K562 (cell line): ENCODE results near the gene SPATS2L. TPM values are rescaled to one million over a fixed set of nuclear protein-coding genes. Genes with fewer than 3 reads are reported as not detected.

Experiments
- CTCFL ChIP-seq: IDR thresholded peaks from 2 replicates; pipeline ENCODE4 v1.6.1; 2011; ENCODE audit warnings: borderline replicate concordance, low read depth, mild to moderate bottlenecking, moderate library complexity, low read length; ENCODE audit not compliant: insufficient read depth, poor library complexity, severe bottlenecking
- HINFP ChIP-seq: fragments of 450-650 bp; conservative IDR thresholded peaks from 2 replicates; pipeline ENCODE4 v1.6.1; 2016; ENCODE audit warnings: missing genetic modification characterization, low read depth, mild to moderate bottlenecking, control low read depth, missing compliant biosample characterization
- MAFF ChIP-seq: IDR thresholded peaks from 2 replicates; pipeline ENCODE4 v1.6.1; 2012; ENCODE audit warnings: low read length, improper control_type of control experiment
- POLR2AphosphoS2 ChIP-seq: IDR thresholded peaks from 2 replicates; pipeline ENCODE4 v1.6.1; 2012; ENCODE audit warnings: low read length, improper control_type of control experiment
- RAD21 ChIP-seq, 2 experiments: fragments of 250-450 bp in 1 of 2; fragments of 450-650 bp in 1 of 2; sonication (Bioruptor Pico) in 1 of 2; formaldehyde crosslinking in 1 of 2; IDR thresholded peaks in 1 of 2; conservative IDR thresholded peaks in 1 of 2; 2 replicates each; pipeline versions ENCODE4 v1.4.0 to v1.8.0; 2020 to 2022; ENCODE audit warnings: mild to moderate bottlenecking in 2 of 2, moderate library complexity in 1 of 2
- REST ChIP-seq, 2 experiments: fragments of 450-650 bp; formaldehyde crosslinking in 1 of 2; IDR thresholded peaks; 2 replicates each; pipeline versions ENCODE4 v1.4.0 to v1.6.1; 2014 to 2020; ENCODE audit warnings: mild to moderate bottlenecking in 2 of 2, borderline replicate concordance in 1 of 2, low read depth in 1 of 2
- SLC30A9 ChIP-seq: fragments of 250-450 bp; sonication (Bioruptor Pico); IDR thresholded peaks from 2 replicates; pipeline ENCODE4 v1.8.0; 2022; ENCODE audit warnings: mild to moderate bottlenecking, moderate library complexity
- STAG1 ChIP-seq: sonication (generic); formaldehyde crosslinking; IDR thresholded peaks from 2 replicates; pipeline ENCODE4 v1.5.0; 2020; ENCODE audit warnings: missing genetic modification reagents, borderline replicate concordance
- TRIM25 ChIP-seq: fragments of 450-650 bp; IDR thresholded peaks from 2 replicates; pipeline ENCODE4 v1.7.0; 2016; ENCODE audit warnings: borderline replicate concordance
- polyA plus RNA-seq, 8 experiments: library from polyadenylated mRNA; depleted of rRNA in 4 of 8; stranded (reverse) in 5 of 8; unstranded in 3 of 8; fragments of >200 nt; fragmentation: Nextera tagmentation in 2 of 8; fragmentation: Illumina TruSeq in 1 of 8; extraction: Ambion mirVana in 2 of 8; extraction: Trizol in 1 of 8; gene quantifications; 2 replicates each; pipeline versions ENCODE4 v1.2.1 to v1.2.3, GENCODE V29; 2011 to 2014; ENCODE audit warnings: inconsistent platforms in 1 of 8, missing spikeins in 1 of 8
- total RNA-seq, 7 experiments: library from RNA; depleted of rRNA in 6 of 7; stranded (reverse); fragments of >200 nt in 6 of 7; fragmentation: Illumina TruSeq in 2 of 7; extraction: Trizol in 2 of 7; gene quantifications; 2 replicates each; pipeline versions ENCODE4 v1.2.1 to v1.2.3, GENCODE V29; 2011 to 2021; ENCODE audit warnings: low replicate concordance in 1 of 7

Gene SPATS2L
- total and polyA plus RNA-seq, 9 of the 15 experiments (the other 6 are each of a cell fraction or from before 2014, with no cell fraction given), result 11.3 to 41.5 (median 24.9) TPM

GRCh38 chr2:200483729-200484198, 177.3 kb downstream of the SPATS2L start (continued):
- no peak for TF ChIP-seq HINFP
- TF ChIP-seq CTCFL, result peak; percentile 27
- TF ChIP-seq POLR2AphosphoS2, result no peak
- peak; percentile 27 to 70; a peak in 3 of 4 replicates for TF ChIP-seq RAD21 (CRISPR knock-in tag; conservative IDR thresholded peaks at IDR 0.05 in 1 of 2, IDR thresholded peaks at IDR 0.05 in 1 of 2)
- TF ChIP-seq REST (IDR thresholded peaks at IDR 0.05; ENCODE audit: borderline replicate concordance), result peak; percentile 59; the same call in 1 of the 2 replicates
- TF ChIP-seq REST (CRISPR knock-in tag; IDR thresholded peaks at IDR 0.05; ENCODE audit: low read depth), result no peak
- TF ChIP-seq MAFF, result no peak
- no peak for TF ChIP-seq SLC30A9
- TF ChIP-seq STAG1 (CRISPR knock-in tag), result peak; percentile 79
- no peak for TF ChIP-seq TRIM25
